H9 (cell line): Measurements from ENCODE around the gene ARPP19. TPM values are rescaled to one million over a fixed set of nuclear protein-coding genes. Genes with fewer than 3 reads are reported as not detected.

Experiments
- DNase-seq: peaks from one replicate; pipeline ENCODE4 v3.0.0-alpha.2; 2017
- H2AFZ ChIP-seq: one replicate; pipeline ENCODE4 v1.6.1; 2013; ENCODE audit warnings: mild to moderate bottlenecking, low read length, control low read depth, moderate library complexity
- H2AK5ac ChIP-seq: 2 replicates; pipeline ENCODE4 v1.6.1; 2013; ENCODE audit warnings: low read length, control low read depth, mixed read lengths; ENCODE audit not compliant: insufficient read length
- H2BK120ac ChIP-seq: one replicate; pipeline ENCODE4 v1.6.1; 2013; ENCODE audit warnings: low read depth, mild to moderate bottlenecking, low read length, control low read depth, inconsistent platforms; ENCODE audit not compliant: poor library complexity, severe bottlenecking
- H2BK12ac ChIP-seq: 2 replicates; pipeline ENCODE4 v1.6.1; 2013; ENCODE audit warnings: low read length, control low read depth, mixed read lengths, low read depth; ENCODE audit not compliant: insufficient read length
- H2BK15ac ChIP-seq: 2 replicates; pipeline ENCODE4 v1.6.1; 2013; ENCODE audit warnings: low read depth, low read length, control low read depth
- H2BK20ac ChIP-seq: one replicate; pipeline ENCODE4 v1.6.1; 2013; ENCODE audit warnings: low read depth, mild to moderate bottlenecking, low read length, control low read depth, inconsistent platforms; ENCODE audit not compliant: poor library complexity, severe bottlenecking
- H2BK5ac ChIP-seq: 2 replicates; pipeline ENCODE4 v1.6.1; 2013; ENCODE audit warnings: low read length, control low read depth, mixed read lengths; ENCODE audit not compliant: insufficient read length
- H3K14ac ChIP-seq: 2 replicates; pipeline ENCODE4 v1.6.1; 2013; ENCODE audit warnings: low read length, control low read depth; ENCODE audit not compliant: insufficient read depth
- H3K18ac ChIP-seq: 2 replicates; pipeline ENCODE4 v1.6.1; 2013; ENCODE audit warnings: low read depth, mild to moderate bottlenecking, mixed read lengths, low read length, control low read depth; ENCODE audit not compliant: insufficient read length
- H3K23ac ChIP-seq: 2 replicates; pipeline ENCODE4 v1.6.1; 2013; ENCODE audit warnings: low read length, control low read depth, mixed read lengths, low read depth; ENCODE audit not compliant: insufficient read length
- H3K23me2 ChIP-seq: 2 replicates; pipeline ENCODE4 v1.6.1; 2013; ENCODE audit warnings: low read depth, mild to moderate bottlenecking, mixed read lengths, low read length, control low read depth; ENCODE audit not compliant: insufficient read length, poor library complexity, severe bottlenecking
- H3K27ac ChIP-seq: 2 replicates; pipeline ENCODE4 v1.5.1; 2013; ENCODE audit warnings: low read length, control low read depth, mixed read lengths, low read depth; ENCODE audit not compliant: insufficient read length
- H3K27me3 ChIP-seq: 2 replicates; pipeline ENCODE4 v1.6.1; 2013; ENCODE audit warnings: low read length, control low read depth, inconsistent platforms; ENCODE audit not compliant: insufficient read depth
- H3K4ac ChIP-seq: 2 replicates; pipeline ENCODE4 v1.6.1; 2013; ENCODE audit warnings: low read depth, mild to moderate bottlenecking, control low read depth, inconsistent platforms, low read length, moderate library complexity
- H3K4me1 ChIP-seq: 2 replicates; pipeline ENCODE4 v1.6.1; 2013; ENCODE audit warnings: low read length, control low read depth, inconsistent platforms; ENCODE audit not compliant: insufficient read depth
- H3K4me2 ChIP-seq: 2 replicates; pipeline ENCODE4 v1.6.1; 2013; ENCODE audit warnings: low read length, control low read depth, mixed read lengths; ENCODE audit not compliant: insufficient read length, insufficient read depth
- H3K56ac ChIP-seq: 2 replicates; pipeline ENCODE4 v1.6.1; 2013; ENCODE audit warnings: low read depth, mild to moderate bottlenecking, mixed read lengths, low read length, control low read depth; ENCODE audit not compliant: insufficient read length
- H3K79me1 ChIP-seq: 2 replicates; pipeline ENCODE4 v1.6.1; 2013; ENCODE audit warnings: low read depth, mild to moderate bottlenecking, moderate library complexity, low read length, control low read depth, inconsistent platforms; ENCODE audit not compliant: insufficient read depth, poor library complexity, severe bottlenecking
- H3K79me2 ChIP-seq: 2 replicates; pipeline ENCODE4 v1.6.1; 2013; ENCODE audit warnings: low read length, control low read depth, inconsistent platforms; ENCODE audit not compliant: insufficient read depth
- H3K9ac ChIP-seq: 2 replicates; pipeline ENCODE4 v1.6.1; 2013; ENCODE audit warnings: low read length, control low read depth, mixed read lengths; ENCODE audit not compliant: insufficient read length; ENCODE audit errors: extremely low read depth
- H3K9me3 ChIP-seq: one replicate; pipeline ENCODE4 v1.6.1; 2013; ENCODE audit warnings: low read depth, low read length, inconsistent platforms; ENCODE audit not compliant: control insufficient read depth
- H3T11ph ChIP-seq: one replicate; pipeline ENCODE4 v1.6.1; 2013; ENCODE audit warnings: mild to moderate bottlenecking, low read length, control low read depth, inconsistent platforms
- H4K20me1 ChIP-seq: one replicate; pipeline ENCODE4 v1.6.1; 2013; ENCODE audit not compliant: control insufficient read depth, insufficient read length, insufficient read depth
- H4K5ac ChIP-seq: 2 replicates; pipeline ENCODE4 v1.6.1; 2013; ENCODE audit warnings: low read depth, mild to moderate bottlenecking, mixed read lengths, low read length, control low read depth; ENCODE audit not compliant: insufficient read length
- H4K8ac ChIP-seq: replicated peaks from 2 replicates; pipeline ENCODE4 v1.6.1; 2013; ENCODE audit warnings: low read length, control low read depth, mixed read lengths, low read depth; ENCODE audit not compliant: insufficient read length
- H4K91ac ChIP-seq: 2 replicates; pipeline ENCODE4 v1.6.1; 2013; ENCODE audit warnings: low read depth, mild to moderate bottlenecking, moderate library complexity, mixed read lengths, low read length, control low read depth; ENCODE audit not compliant: insufficient read length
- H3K27ac Mint-ChIP-seq, 3 experiments: 2 replicates in 2 of 3; 3 replicates in 1 of 3; pipeline ENCODE4 v1.8.0; 2020 to 2021; ENCODE audit warnings: mixed read lengths in 3 of 3, mild to moderate bottlenecking in 1 of 3, moderate library complexity in 1 of 3
- H3K27me3 Mint-ChIP-seq: 2 replicates; pipeline ENCODE4 v1.8.0; 2021; ENCODE audit warnings: low read depth, mild to moderate bottlenecking, moderate library complexity, mixed read lengths
- H3K36me3 Mint-ChIP-seq, 3 experiments: 2 replicates in 2 of 3; 3 replicates in 1 of 3; pipeline ENCODE4 v1.8.0; 2020 to 2021; ENCODE audit warnings: low read depth in 3 of 3, mixed read lengths in 3 of 3; ENCODE audit not compliant: insufficient read depth in 1 of 3
- H3K4me1 Mint-ChIP-seq, 2 experiments: 2 replicates each; pipeline ENCODE4 v1.8.0; 2020; ENCODE audit warnings: mixed read lengths in 2 of 2
- H3K4me3 Mint-ChIP-seq, 2 experiments: 2 replicates in 1 of 2; 3 replicates in 1 of 2; pipeline ENCODE4 v1.8.0; 2020 to 2021; ENCODE audit warnings: mild to moderate bottlenecking in 2 of 2, mixed read lengths in 2 of 2, moderate library complexity in 1 of 2
- H3K9me3 Mint-ChIP-seq, 2 experiments: 2 replicates in 1 of 2; 3 replicates in 1 of 2; pipeline ENCODE4 v1.8.0; 2020; ENCODE audit warnings: mild to moderate bottlenecking in 2 of 2, mixed read lengths in 2 of 2, moderate library complexity in 1 of 2
- WGBS: extraction: QIAGEN DNeasy Blood & Tissue Kit; methylation state at CpG from one replicate; pipeline ENCODE4 v1.1.7; 2013; ENCODE audit warnings: missing lambda C conversion rate, low lambda C conversion rate, mixed read lengths; ENCODE audit not compliant: insufficient read length; ENCODE audit errors: extremely low coverage; 5-methylcytosine and 5-hydroxymethylcytosine counted together
- total RNA-seq: library from RNA; stranded (reverse); gene quantifications from 2 replicates; pipeline ENCODE4 v1.2.1, GENCODE V29; 2021
- TF ChIP-seq, protein P1 (sequence below): fragments of 200-600 bp; sonication (generic); conservative IDR thresholded peaks from 3 replicates; pipeline ENCODE4 v1.8.0; 2021; ENCODE audit warnings: antibody characterized with exemption, mild to moderate bottlenecking

Gene ARPP19
- total RNA-seq, 1 experiment from 2014 or later = 247 TPM

GRCh38 chr15:52527911-52528563, 40.8 kb downstream of the ARPP19 start:
- Histone ChIP-seq H3K27me3 (peaks cover 7% of the 10 kb centered on the region; the same call in 1 of the 2 replicates), H4K20me1 (no peaks in the 10 kb centered on the region), H3K9ac (peak overlapping the region; percentile 21), H2BK120ac (no peak overlapping the region), H4K5ac (no peak overlapping the region), H3K23me2 (peaks cover 18% of the 10 kb centered on the region), H3K4me2 (peak overlapping the region; percentile 81), H4K91ac (no peak overlapping the region), H3K4ac (no peak overlapping the region), H3K79me2 (no peaks in the 10 kb centered on the region; the same call in 1 of the 2 replicates), H2BK5ac (no peak overlapping the region), H3K79me1 (no peaks in the 10 kb centered on the region), H4K8ac (no peak overlapping the region), H3K23ac (no peak overlapping the region), H2AK5ac (no peak overlapping the region), H3K14ac (peak overlapping the region; percentile 76), H2BK20ac (no peak overlapping the region), H2BK15ac (no peak overlapping the region), H2AFZ (no peak overlapping the region), H2BK12ac (no peak overlapping the region), H3K27ac (no peak overlapping the region), H3K9me3 (no peaks in the 10 kb centered on the region), H3K18ac (peak overlapping the region; percentile 21), H3K4me1 (no peaks in the 10 kb centered on the region), H3T11ph (no peak overlapping the region), H3K56ac (no peak overlapping the region)
- peaks cover 53% of the 10 kb centered on the region for H3K27me3 Mint-ChIP-seq
- DNase-seq = no peak
- H3K9me3 Mint-ChIP-seq = no peaks in the 10 kb centered on the region; a peak in 1 of 5 replicates
- H3K4me1 Mint-ChIP-seq = peaks cover 23 to 27% of the 10 kb centered on the region in 2 experiments
- peak overlapping the region; percentile 88 to 93 for H3K4me3 Mint-ChIP-seq
- TF ChIP-seq, protein P1, sequence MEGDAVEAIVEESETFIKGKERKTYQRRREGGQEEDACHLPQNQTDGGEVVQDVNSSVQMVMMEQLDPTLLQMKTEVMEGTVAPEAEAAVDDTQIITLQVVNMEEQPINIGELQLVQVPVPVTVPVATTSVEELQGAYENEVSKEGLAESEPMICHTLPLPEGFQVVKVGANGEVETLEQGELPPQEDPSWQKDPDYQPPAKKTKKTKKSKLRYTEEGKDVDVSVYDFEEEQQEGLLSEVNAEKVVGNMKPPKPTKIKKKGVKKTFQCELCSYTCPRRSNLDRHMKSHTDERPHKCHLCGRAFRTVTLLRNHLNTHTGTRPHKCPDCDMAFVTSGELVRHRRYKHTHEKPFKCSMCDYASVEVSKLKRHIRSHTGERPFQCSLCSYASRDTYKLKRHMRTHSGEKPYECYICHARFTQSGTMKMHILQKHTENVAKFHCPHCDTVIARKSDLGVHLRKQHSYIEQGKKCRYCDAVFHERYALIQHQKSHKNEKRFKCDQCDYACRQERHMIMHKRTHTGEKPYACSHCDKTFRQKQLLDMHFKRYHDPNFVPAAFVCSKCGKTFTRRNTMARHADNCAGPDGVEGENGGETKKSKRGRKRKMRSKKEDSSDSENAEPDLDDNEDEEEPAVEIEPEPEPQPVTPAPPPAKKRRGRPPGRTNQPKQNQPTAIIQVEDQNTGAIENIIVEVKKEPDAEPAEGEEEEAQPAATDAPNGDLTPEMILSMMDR = no peak
- H3K36me3 Mint-ChIP-seq = no peaks in the 10 kb centered on the region
- peak overlapping the region in 2 of 3 experiments; percentile 65 to 79; a peak in 2 of 7 replicates for H3K27ac Mint-ChIP-seq
- no CpG with 5 or more reads among the region's 32 CpGs for WGBS
